ENCODE data around the gene ADK. TPM values are rescaled to one million over a fixed set of nuclear protein-coding genes. Genes with fewer than 3 reads are reported as not detected.

ADK gene
- total and polyA plus RNA-seq, 2 donors (not counting 1 experiment from before 2014, with no cell fraction given), result 25.3 to 47.8 TPM

DNA sequence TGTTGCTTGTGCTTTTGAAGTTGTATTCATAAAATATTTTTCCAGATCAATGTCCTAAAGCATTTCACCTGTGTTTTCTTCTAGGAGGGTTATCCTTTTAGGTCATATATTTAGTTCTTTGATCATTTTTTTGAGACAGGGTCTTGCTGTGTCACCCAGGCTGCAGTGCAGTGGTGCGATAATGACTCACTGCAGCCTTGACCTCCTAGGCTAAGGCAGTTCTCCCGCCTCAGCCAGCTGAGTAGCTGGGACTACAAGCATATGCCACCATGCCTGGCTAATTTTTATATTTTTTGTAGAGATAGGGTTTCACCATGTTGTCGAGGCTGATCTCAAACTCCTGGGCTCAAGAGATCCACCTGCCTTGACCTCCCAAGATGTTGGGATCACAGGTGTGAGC is 359.6 kb downstream of the ADK start:
- H3K4me2 ChIP-seq (ENCODE audit: extremely low read depth, insufficient read depth, low read length), result no peak overlapping the region
- no peaks in the 10 kb centered on the region for H3K9me3 ChIP-seq (ENCODE audit: control insufficient read depth, insufficient read depth, low read depth, low read length)
- no peaks in the 10 kb centered on the region for H3K36me3 ChIP-seq (ENCODE audit: control insufficient read depth, insufficient read depth, low read length)
- H3K9ac ChIP-seq (ENCODE audit: insufficient read depth, low read length), result no peak overlapping the region
- no peaks in the 10 kb centered on the region for H3K79me2 ChIP-seq (ENCODE audit: control insufficient read depth, insufficient read depth, low read length)
- no peaks in the 10 kb centered on the region for H3K27me3 ChIP-seq (ENCODE audit: control insufficient read depth, insufficient read depth, low read length)
- no peak overlapping the region for H3K4me3 ChIP-seq (replicated peaks in 1 of 4; ENCODE audit: control extremely low read depth in 1 of 4, insufficient read depth in 1 of 4, low read depth in 3 of 4, low read length in 4 of 4)
- no peaks in the 10 kb centered on the region for H4K20me1 ChIP-seq (ENCODE audit: control insufficient read depth, extremely low read depth, insufficient read depth, low read length)
- no peak for DNase-seq (ENCODE audit: low read depth in 2 of 2)
- H2AFZ ChIP-seq (ENCODE audit: low read length), result no peak overlapping the region
- no peaks in the 10 kb centered on the region for H3K4me1 ChIP-seq (ENCODE audit: control insufficient read depth, extremely low read depth, insufficient read depth, low read length)
- no peak overlapping the region for H3K27ac ChIP-seq (ENCODE audit: insufficient read depth, low read length)
- TF ChIP-seq, protein P1, sequence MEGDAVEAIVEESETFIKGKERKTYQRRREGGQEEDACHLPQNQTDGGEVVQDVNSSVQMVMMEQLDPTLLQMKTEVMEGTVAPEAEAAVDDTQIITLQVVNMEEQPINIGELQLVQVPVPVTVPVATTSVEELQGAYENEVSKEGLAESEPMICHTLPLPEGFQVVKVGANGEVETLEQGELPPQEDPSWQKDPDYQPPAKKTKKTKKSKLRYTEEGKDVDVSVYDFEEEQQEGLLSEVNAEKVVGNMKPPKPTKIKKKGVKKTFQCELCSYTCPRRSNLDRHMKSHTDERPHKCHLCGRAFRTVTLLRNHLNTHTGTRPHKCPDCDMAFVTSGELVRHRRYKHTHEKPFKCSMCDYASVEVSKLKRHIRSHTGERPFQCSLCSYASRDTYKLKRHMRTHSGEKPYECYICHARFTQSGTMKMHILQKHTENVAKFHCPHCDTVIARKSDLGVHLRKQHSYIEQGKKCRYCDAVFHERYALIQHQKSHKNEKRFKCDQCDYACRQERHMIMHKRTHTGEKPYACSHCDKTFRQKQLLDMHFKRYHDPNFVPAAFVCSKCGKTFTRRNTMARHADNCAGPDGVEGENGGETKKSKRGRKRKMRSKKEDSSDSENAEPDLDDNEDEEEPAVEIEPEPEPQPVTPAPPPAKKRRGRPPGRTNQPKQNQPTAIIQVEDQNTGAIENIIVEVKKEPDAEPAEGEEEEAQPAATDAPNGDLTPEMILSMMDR (conservative IDR thresholded peaks at IDR 0.05 in 1 of 2, IDR thresholded peaks at IDR 0.05 in 1 of 2; ENCODE audit: low read depth in 1 of 2, low read length in 2 of 2), result no peak
- no peak for TF ChIP-seq EZH2 (IDR thresholded peaks at IDR 0.05; ENCODE audit: low read length, missing control alignments)

DNA sequence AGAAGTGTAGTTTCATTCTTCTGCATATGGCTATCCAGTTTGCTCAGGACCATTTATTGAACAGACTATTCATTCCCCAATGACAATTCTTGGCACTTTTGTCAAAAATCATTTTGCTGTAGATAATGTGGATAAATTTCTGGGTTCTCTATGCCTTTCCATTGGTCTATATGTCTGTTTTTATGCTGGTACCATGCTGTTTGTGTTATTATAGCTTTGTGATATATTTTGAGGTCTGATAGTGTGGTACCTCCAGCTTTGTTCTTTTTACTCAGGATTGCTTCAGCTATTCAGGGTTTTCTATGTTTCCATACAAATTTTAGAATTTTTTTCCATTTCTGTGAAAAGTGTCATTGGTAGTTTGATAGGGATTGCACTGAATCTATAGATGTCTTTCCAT is 360.0 kb downstream of the ADK start:
- no peak for TF ChIP-seq EZH2 (IDR thresholded peaks at IDR 0.05; ENCODE audit: low read length, missing control alignments)
- TF ChIP-seq, protein P1 (conservative IDR thresholded peaks at IDR 0.05 in 1 of 2, IDR thresholded peaks at IDR 0.05 in 1 of 2; ENCODE audit: low read depth in 1 of 2, low read length in 2 of 2), result no peak
- no peak overlapping the region for H3K4me2 ChIP-seq (ENCODE audit: extremely low read depth, insufficient read depth, low read length)
- no peaks in the 10 kb centered on the region for H3K36me3 ChIP-seq (ENCODE audit: control insufficient read depth, insufficient read depth, low read length)
- DNase-seq (ENCODE audit: low read depth in 2 of 2), result no peak
- H3K4me3 ChIP-seq (replicated peaks in 1 of 4; ENCODE audit: control extremely low read depth in 1 of 4, insufficient read depth in 1 of 4, low read depth in 3 of 4, low read length in 4 of 4), result no peak overlapping the region
- H3K27ac ChIP-seq (ENCODE audit: insufficient read depth, low read length), result no peak overlapping the region
- no peaks in the 10 kb centered on the region for H3K4me1 ChIP-seq (ENCODE audit: control insufficient read depth, extremely low read depth, insufficient read depth, low read length)
- H3K27me3 ChIP-seq (ENCODE audit: control insufficient read depth, insufficient read depth, low read length), result no peaks in the 10 kb centered on the region
- no peaks in the 10 kb centered on the region for H3K9me3 ChIP-seq (ENCODE audit: control insufficient read depth, insufficient read depth, low read depth, low read length)
- H3K9ac ChIP-seq (ENCODE audit: insufficient read depth, low read length), result no peak overlapping the region
- no peaks in the 10 kb centered on the region for H3K79me2 ChIP-seq (ENCODE audit: control insufficient read depth, insufficient read depth, low read length)
- no peaks in the 10 kb centered on the region for H4K20me1 ChIP-seq (ENCODE audit: control insufficient read depth, extremely low read depth, insufficient read depth, low read length)
- no peak overlapping the region for H2AFZ ChIP-seq (ENCODE audit: low read length)

DNA sequence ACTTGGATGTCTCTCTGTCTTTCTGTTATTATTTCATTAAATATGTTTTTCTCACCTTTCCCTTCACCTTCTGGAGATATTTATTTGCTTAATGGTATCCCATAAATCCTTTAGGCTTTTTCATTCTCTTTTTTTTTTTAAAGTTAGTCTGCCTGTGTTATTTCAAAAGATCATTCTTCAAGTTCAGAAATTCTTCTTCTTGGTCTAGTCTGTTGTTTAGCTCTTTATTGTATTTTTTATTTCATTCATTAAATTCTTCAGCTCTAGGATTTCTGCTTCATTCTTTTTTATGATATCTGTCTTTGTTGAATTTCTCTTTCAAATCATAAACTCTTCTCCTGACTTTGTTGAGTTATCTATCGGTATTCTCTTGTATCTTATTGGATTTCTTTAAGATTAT is 363.3 kb downstream of the ADK start:
- Histone ChIP-seq H3K27ac (ENCODE audit: insufficient read depth, low read length) (no peak overlapping the region), H3K9ac (ENCODE audit: insufficient read depth, low read length) (no peak overlapping the region), H3K79me2 (ENCODE audit: control insufficient read depth, insufficient read depth, low read length) (no peaks in the 10 kb centered on the region)

More for the DNA sequence above, 363.3 kb downstream of the ADK start:
- H4K20me1 ChIP-seq (ENCODE audit: control insufficient read depth, extremely low read depth, insufficient read depth, low read length), result no peaks in the 10 kb centered on the region
- H3K9me3 ChIP-seq (ENCODE audit: control insufficient read depth, insufficient read depth, low read depth, low read length), result no peaks in the 10 kb centered on the region
- H3K4me1 ChIP-seq (ENCODE audit: control insufficient read depth, extremely low read depth, insufficient read depth, low read length), result no peaks in the 10 kb centered on the region
- no peaks in the 10 kb centered on the region for H3K36me3 ChIP-seq (ENCODE audit: control insufficient read depth, insufficient read depth, low read length)
- no peak overlapping the region for H3K4me2 ChIP-seq (ENCODE audit: extremely low read depth, insufficient read depth, low read length)
- H2AFZ ChIP-seq (ENCODE audit: low read length), result no peak overlapping the region
- no peak for TF ChIP-seq EZH2 (IDR thresholded peaks at IDR 0.05; ENCODE audit: low read length, missing control alignments)
- no peak overlapping the region for H3K4me3 ChIP-seq (replicated peaks in 1 of 4; ENCODE audit: control extremely low read depth in 1 of 4, insufficient read depth in 1 of 4, low read depth in 3 of 4, low read length in 4 of 4)
- no peaks in the 10 kb centered on the region for H3K27me3 ChIP-seq (ENCODE audit: control insufficient read depth, insufficient read depth, low read length)
- peak in 1 of 2 donors; percentile 5 for DNase-seq (ENCODE audit: low read depth in 2 of 2)

Data from fibroblast of lung (primary cell).